Fibroblast of the aortic adventitia (primary cell): ENCODE measurements around the gene GLRX2. TPM values are rescaled to one million over a fixed set of nuclear protein-coding genes. Genes with fewer than 3 reads are reported as not detected.

Experiments
- DNase-seq: peaks from one replicate; pipeline ENCODE4 v3.0.0-alpha.2; 2010; ENCODE audit warnings: low read depth
- H3K4me3 ChIP-seq: 2 replicates; pipeline ENCODE4 v1.5.1; 2011; ENCODE audit warnings: low read depth, mild to moderate bottlenecking, control low read depth, low read length, moderate library complexity
- total RNA-seq: library from RNA; depleted of rRNA; stranded (reverse); fragments of >200 nt; gene quantifications from 2 replicates; pipeline ENCODE4 v1.2.3, GENCODE V29; 2012; ENCODE audit warnings: low replicate concordance
- TF ChIP-seq, protein P1 (sequence below): IDR thresholded peaks from 2 replicates; pipeline ENCODE4 v1.5.1; 2011; ENCODE audit warnings: mild to moderate bottlenecking, low read length, control low read depth, inconsistent platforms; ENCODE audit not compliant: insufficient read depth

GLRX2 gene, protein sequence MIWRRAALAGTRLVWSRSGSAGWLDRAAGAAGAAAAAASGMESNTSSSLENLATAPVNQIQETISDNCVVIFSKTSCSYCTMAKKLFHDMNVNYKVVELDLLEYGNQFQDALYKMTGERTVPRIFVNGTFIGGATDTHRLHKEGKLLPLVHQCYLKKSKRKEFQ
- 4.3 and 25.7 TPM in 2 replicates for total RNA-seq

DNA sequence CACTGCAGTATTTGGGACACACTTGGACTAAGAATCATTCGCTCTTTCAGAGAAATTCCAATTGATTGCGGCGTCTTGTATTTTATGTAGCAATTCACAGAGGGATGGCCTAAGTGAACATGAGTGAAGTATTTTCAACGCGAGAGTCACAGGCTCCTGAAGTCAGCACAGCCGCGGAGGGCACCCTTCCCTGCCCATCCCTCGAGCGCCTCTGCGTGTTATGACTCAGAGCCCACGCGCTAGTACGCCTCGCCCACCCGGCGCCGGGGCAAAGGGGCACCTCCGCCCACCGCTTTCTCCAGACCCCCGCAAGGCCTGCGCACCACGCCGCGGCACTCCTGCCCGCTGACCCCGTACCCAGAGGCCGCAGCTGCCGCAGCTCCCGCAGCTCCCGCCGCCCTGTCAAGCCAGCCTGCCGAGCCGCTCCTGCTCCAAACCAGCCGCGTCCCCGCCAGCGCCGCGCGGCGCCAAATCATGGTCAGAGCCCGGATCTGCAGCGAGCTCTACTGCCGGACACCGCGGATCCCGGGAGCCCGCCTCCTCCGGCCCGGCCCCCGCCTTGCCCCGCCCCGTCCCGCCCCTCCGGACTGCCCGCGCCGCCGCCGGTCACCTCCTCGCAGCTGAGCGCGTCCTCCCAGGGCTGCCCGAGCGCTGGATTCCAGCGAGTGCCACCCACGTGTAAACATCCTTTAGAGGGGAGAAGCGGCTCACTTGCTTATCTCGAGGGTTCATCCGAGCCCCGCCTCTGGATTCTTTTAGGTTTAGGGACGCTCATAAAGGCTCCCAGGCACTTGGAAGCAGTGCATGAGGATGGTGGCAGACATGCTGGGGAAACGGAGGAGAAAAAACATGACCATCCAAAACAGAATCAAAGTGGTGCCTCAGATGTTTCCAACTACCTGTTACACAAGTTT, at the start of gene GLRX2:
GLRX2 (minus strand) TSS at position 508 of the 914 bp plus-strand sequence; CDS start at position 476, 32 bp downstream.
- DNase-seq = peak; percentile 85
- TF ChIP-seq, protein P1, sequence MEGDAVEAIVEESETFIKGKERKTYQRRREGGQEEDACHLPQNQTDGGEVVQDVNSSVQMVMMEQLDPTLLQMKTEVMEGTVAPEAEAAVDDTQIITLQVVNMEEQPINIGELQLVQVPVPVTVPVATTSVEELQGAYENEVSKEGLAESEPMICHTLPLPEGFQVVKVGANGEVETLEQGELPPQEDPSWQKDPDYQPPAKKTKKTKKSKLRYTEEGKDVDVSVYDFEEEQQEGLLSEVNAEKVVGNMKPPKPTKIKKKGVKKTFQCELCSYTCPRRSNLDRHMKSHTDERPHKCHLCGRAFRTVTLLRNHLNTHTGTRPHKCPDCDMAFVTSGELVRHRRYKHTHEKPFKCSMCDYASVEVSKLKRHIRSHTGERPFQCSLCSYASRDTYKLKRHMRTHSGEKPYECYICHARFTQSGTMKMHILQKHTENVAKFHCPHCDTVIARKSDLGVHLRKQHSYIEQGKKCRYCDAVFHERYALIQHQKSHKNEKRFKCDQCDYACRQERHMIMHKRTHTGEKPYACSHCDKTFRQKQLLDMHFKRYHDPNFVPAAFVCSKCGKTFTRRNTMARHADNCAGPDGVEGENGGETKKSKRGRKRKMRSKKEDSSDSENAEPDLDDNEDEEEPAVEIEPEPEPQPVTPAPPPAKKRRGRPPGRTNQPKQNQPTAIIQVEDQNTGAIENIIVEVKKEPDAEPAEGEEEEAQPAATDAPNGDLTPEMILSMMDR = no peak
- peak within 1 kb of the TSS; percentile 83 for H3K4me3 ChIP-seq

DNA sequence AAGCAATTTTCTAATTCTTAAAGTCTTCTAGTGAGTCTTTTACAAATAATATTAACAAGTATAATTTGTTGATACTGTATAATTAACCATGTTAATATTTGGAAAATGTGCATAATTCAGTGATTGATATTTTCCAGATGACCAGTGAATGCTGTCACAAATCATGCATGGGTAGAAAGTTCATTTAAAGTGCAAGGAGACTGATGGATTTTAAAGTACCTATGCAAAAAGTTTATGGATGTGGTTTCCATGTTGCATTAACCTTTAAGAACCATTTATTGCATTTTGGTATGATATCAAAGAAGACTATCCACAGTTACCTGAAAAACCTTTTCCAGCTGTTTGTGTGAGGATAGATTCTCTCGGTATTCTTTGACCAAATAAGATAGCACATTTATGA, 39.8 kb upstream of the GLRX2 start:
- no peak overlapping the region for H3K4me3 ChIP-seq
- DNase-seq = no peak
- TF ChIP-seq, protein P1 = no peak

DNA sequence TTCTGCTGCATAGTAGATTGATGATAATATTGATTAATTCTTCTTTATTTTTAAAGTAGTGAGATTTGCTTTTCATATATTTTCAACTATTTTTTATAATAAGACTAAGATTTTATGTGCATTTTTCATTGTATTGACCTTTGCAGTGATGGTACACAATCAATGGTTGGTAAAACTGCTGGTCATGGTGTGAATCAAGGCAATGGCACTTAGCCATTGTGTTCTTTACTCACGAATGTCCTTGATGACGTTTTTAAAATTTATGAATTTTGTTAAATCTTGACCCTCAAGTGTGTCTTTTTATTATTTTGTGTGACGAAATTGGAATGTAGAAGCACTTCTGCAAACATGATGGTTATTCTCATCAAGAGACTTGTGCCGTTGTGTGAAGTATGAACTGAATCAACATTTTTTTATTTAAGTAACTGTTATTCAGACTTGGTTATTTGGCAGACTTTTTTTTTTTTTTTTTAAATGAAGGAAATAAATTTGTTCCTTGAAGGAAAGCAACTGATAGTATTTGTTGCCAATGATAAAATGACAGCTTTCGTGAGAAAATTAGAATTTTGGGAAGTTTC, 39.2 kb upstream of the GLRX2 start:
- DNase-seq = no peak
- H3K4me3 ChIP-seq = no peak overlapping the region
- TF ChIP-seq, protein P1 = no peak

DNA sequence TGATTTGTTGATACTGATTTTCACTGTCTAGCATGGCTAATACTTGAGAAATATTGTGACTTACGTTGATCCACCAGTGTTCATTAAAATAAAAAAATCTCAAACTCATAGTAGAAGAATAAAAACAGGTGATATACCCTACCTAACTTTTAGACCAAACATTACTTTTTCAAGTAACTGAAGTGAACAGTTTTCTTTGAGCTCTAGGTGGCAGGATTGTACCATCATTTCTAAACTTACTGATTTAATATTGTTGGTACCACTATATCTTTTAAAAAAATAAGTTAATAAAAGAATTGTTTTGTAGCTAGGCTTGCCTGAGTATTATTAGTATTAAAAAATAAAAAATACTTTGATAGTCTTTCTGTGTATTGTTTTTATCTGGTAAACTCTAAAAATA, 38.1 kb upstream of the GLRX2 start:
- TF ChIP-seq, protein P1 = peak; percentile 45
- H3K4me3 ChIP-seq = no peak overlapping the region
- peak; percentile 49 for DNase-seq

DNA sequence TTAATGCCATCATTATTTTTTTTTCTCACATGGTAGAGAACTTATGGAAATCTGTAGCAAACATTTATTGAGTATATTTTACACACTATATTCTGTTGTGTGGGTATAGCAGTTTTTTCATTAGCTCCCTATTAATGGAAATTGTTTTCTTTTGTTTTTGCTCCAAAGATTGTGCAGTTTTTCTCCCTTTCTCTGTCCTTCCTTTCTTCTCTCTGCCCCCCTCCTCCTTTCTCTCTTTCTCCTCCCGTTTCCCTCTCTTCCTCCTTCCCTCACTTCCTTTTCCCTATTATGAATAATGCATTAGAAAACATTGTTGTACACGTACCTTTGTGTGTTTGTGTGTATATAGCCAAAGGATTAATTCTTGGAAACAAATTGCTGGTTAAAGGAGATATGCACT, 37.2 kb upstream of the GLRX2 start:
- no peak for DNase-seq
- TF ChIP-seq, protein P1 = no peak
- H3K4me3 ChIP-seq = no peak overlapping the region

DNA sequence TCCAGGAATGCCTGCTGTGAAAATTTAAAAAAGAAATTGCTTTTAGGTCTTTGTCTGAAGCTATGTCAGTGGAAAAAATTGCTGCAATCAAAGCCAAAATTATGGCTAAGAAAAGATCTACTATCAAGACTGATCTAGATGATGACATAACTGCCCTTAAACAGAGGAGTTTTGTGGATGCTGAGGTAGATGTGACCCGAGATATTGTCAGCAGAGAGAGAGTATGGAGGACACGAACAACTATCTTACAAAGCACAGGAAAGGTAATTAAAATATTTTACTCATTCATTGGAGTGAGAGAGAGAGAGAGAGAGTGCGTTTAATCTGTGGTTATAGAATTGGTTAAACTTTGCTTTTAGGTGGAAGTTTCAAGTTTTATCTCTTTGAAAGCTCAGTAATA, 36.6 kb upstream of the GLRX2 start:
- TF ChIP-seq, protein P1 = no peak
- no peak overlapping the region for H3K4me3 ChIP-seq
- DNase-seq = no peak
